GM19240 (cell line): ENCODE measurements around the gene CARMIL1.

Experiments used
- DNase-seq: peaks from one replicate; pipeline ENCODE4 v3.0.0; 2011; ENCODE audit warnings: low spot score; ENCODE audit not compliant: insufficient read length

Gene CARMIL1

DNA sequence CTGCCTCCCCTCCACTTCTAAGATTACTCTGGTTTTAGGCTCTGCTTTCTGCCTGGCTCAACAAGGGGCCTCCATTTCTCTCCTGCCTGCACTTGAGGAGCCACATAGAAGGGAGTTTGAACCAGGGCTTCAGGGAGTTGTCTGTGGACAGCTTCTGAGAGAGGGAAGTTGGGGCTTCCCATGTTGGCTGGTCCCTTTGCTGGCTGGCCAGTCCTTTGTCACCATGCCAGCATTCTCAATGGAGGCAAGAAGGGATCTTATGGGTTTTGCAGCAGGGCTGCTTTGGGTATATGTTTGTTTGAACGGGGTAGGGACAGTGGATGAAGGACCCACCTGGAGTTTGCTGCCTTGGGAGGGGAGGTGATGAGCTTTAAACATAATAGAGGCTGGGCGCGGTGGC is 124.9 kb downstream of the CARMIL1 start:
- no peak for DNase-seq

DNA sequence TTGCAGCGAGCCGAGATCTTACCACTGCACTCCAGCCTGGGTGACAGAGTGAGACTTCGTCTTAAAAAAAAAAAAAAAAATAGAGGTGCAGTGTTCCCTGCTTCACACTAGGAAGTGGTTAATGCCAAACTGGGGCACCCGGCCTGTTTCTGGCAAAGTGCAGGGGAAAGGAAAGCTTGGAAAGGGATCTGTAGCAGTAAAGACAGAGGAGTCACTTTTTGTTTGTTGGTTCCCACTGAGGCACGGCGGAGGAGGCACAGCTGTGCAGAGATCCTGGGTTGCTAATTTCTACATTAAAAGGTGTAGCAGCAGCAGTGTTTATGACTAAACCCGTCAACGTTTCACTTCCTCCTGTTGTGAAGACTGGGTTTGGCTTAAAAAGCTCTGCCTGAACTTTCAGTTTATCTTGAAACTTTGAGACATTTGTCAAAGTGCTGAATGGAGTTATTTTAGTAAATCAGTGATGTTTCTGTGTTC is 125.6 kb downstream of the CARMIL1 start:
- no peak for DNase-seq

GRCh38 chr6:25405442-25405841 is 126.3 kb downstream of the CARMIL1 start:
- DNase-seq = no peak

GRCh38 chr6:25407431-25407830 is 128.3 kb downstream of the CARMIL1 start:
- no peak for DNase-seq

GRCh38 chr6:25410102-25410501 is 130.9 kb downstream of the CARMIL1 start:
- no peak for DNase-seq

- no peak for DNase-seq
These were observed 132.3 kb downstream of the CARMIL1 start for GRCh38 chr6:25411316-25411950.

- no peak for DNase-seq
These were observed 134.2 kb downstream of the CARMIL1 start for GRCh38 chr6:25413207-25413905.

DNA sequence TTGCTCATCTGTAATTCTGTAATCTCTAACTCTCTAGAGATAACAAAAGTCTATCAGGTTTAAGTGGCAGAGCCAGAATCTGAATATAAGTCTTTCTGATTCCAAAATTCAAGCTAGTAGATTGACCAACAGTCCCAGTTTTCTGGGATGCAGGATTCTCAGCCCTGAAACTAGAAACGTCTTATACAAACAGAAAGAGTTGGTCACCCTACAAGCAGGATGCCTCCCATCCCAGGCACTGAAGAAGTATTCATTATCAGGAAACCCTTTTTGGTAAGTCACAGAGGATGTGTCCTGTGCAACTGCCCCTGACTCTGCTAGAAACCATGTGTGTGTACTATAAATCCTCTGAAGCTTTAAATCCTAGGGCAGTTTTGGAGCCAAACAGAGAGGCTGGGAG is 135.0 kb downstream of the CARMIL1 start:
- DNase-seq = no peak

- no peak for DNase-seq
These were observed 135.6 kb downstream of the CARMIL1 start for GRCh38 chr6:25414755-25415154.

DNA sequence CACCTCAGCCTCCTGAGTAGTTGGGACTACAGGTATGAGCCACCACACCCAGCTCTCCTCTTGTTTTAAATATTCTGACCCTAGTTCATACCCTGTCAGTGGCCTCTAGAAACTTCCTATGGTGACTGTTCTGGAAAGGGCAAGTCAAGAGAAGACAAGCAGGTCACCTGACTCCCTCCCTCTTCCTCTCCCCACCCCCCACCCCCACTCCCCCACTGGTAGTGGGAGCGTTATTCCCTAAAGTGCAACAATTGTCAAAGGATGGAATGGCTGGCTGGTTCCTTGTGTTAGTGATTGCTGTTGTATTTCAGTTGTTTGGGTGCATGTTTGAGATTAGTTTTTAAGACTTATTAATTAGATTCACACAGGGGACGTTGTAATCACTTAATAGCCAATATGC is 136.1 kb downstream of the CARMIL1 start:
- DNase-seq = no peak

DNA sequence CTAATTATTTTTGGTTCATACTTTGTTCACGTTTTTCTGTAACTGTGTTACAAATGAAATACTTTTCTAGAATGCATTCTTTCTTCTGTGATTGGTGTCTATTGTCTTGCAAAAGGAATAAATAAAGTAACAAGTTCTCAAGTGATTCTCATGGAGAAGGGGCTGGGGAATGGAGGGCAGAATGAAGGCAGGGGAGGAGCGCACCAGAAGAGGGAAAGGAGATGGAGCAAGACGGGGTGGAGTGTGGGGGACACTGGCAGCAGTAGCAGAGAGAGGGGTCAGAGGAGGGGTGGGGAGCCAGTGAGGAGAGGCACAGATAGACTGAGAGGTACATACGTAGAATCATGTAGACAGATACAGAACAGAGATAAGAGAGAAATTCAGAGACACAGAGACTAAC is 136.5 kb downstream of the CARMIL1 start:
- no peak for DNase-seq

- no peak for DNase-seq
These were observed 138.0 kb downstream of the CARMIL1 start for GRCh38 chr6:25417046-25417605.

- no peak for DNase-seq
These were observed 139.4 kb downstream of the CARMIL1 start for GRCh38 chr6:25418454-25419052.

GRCh38 chr6:25419879-25420278 is 140.7 kb downstream of the CARMIL1 start:
- DNase-seq = no peak

- DNase-seq = no peak
These were observed 144.2 kb downstream of the CARMIL1 start for GRCh38 chr6:25423358-25423757.

DNA sequence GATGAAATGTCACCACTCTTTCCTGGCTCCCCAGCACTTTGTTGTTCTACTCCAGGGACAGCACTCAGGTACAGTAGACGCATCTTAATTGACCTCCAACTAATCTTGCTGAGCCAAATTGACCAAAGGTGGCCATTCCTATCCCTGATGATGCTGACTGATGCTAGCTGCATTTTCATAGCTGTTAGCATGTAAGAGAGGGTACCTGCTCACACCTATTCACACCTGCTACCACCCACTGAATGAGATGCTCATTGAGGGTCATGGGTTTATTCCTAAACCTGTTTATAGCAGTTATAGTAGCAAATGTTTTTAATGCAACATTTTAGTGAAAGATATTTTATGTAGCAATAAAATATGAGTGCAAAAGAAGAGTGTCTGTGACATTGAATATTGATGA is 145.1 kb downstream of the CARMIL1 start:
- DNase-seq = no peak

DNA sequence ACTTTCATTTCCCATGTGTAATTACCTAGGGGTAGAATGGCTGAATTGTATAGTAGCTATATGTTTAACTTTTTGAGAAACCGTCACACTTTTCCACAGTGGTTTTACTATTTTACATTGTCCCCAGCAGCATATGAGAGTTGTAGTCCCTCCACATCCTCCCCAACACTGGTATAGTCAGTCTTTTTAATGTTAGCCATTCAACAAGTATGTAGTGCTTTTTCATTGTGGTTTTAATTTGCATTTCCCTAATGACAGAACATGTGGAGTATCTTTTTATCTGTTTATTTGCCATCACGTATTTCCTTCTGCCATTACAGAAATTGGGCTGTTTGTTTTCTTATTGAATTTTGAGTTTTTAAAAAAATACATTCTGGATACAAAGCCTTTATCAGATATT is 148.4 kb downstream of the CARMIL1 start:
- DNase-seq = no peak

GRCh38 chr6:25428758-25429317 is 149.7 kb downstream of the CARMIL1 start:
- DNase-seq = no peak

DNA sequence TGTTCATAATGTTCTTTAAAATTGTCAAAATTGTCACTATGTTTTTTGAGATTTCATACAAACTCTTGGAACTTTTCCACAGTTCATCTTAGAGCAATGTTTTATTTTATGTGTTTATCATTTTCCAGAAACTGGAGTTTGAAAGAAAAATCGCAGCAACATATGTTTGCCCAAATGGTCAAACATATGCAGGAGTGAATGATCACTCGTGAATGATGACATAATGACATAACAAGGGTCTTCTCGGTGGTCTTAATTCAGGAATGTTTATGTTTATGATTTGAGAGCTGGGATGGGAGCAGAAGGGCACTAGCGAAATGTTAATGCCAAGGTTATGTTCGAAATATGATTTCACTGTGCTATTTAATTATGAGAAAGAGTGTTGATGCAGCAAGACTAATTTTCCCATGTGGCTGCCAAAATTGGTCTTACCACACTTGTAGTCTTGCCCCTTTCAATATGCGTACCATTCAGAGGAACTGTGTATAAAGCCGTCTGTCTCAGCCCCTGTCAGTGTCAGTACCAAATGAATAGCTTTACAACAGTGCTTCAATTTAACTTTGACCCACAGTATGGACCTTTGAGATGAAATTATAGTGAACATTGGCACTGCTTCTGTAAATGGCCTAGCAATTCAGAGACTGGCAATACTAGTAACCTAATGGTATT is 152.3 kb downstream of the CARMIL1 start:
- no peak for DNase-seq

DNA sequence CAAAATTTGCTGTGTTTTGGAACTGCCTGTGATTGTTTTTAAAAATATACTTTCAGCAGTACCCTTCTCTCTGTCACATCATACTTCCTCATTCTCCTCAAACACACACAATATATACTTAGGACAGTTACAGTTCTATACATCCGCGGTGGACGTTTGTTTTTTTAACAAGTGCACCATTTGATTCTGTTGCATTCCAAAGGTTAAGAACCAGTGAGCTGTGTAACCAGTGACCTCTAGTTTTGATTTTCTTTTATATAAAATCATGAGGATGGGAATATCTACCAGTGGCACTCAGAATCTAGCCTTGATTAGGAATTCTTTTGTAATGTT is 152.8 kb downstream of the CARMIL1 start:
- no peak for DNase-seq

DNA sequence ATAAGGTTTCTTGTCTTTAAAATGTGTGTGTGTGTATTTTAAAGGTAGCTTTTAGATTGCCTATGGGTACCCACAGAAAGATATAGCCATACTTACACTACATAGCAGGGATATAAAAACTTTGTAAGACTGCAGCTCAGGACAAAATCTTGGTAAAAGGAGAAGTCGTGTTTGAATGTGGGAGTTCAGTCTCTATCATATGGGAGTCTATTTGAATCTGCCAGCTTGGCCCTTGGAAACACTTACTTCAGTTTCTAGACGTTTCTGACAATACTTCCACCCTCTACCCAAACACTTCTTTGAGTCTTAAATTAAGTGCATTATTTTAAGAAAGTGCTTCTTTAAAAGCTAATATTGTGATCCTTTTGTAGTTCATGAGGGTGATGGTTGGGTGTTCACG is 155.7 kb downstream of the CARMIL1 start:
- no peak for DNase-seq
